ENCODE data around the gene IMMP2L.

Gene IMMP2L

DNA sequence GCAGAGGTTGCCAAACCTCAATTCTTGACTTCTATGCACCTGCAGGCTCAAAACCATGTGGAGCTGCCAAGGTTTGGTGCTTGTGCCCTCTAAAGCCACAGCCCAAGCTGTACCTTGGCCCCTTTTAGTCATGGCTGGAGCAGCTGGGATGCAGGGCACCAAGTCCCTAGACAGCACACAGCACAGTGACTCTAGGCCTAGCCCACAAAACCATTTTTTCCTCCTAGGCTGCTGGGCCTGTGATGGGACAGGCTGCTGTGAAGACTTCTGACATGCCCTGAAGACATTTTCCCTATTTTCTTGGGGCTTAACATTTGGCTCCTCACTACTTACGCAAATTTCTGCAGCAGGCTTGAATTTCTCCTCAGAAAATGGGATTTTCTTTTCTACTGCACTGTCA lies 499.1 kb downstream of the IMMP2L start:
- no peaks in the 10 kb centered on the region for H3K36me3 ChIP-seq (ENCODE audit: low read length)
- no peak overlapping the region for H3K27ac ChIP-seq (ENCODE audit: low read depth, low read length)
- no peaks in the 10 kb centered on the region for H3K27me3 ChIP-seq (ENCODE audit: low read length)
- H3K9me2 ChIP-seq (replicated peaks; ENCODE audit: insufficient read depth, low read length) = no peaks in the 10 kb centered on the region
- no peak overlapping the region for H3K4me2 ChIP-seq (ENCODE audit: low read depth, low read length, poor library complexity, severe bottlenecking)
- no peak overlapping the region for H2AFZ ChIP-seq (ENCODE audit: low read depth, low read length, severe bottlenecking)
- no peaks in the 10 kb centered on the region for H4K20me1 ChIP-seq (ENCODE audit: low read depth, low read length)
- peaks cover 26% of the 10 kb centered on the region; the same call in 1 of the 2 replicates for H3K9me3 ChIP-seq (ENCODE audit: insufficient read depth, low read length)
- no peak for TF ChIP-seq EZH2phosphoT487 (conservative IDR thresholded peaks at IDR 0.05; ENCODE audit: low read length)
- TF ChIP-seq, protein P1, sequence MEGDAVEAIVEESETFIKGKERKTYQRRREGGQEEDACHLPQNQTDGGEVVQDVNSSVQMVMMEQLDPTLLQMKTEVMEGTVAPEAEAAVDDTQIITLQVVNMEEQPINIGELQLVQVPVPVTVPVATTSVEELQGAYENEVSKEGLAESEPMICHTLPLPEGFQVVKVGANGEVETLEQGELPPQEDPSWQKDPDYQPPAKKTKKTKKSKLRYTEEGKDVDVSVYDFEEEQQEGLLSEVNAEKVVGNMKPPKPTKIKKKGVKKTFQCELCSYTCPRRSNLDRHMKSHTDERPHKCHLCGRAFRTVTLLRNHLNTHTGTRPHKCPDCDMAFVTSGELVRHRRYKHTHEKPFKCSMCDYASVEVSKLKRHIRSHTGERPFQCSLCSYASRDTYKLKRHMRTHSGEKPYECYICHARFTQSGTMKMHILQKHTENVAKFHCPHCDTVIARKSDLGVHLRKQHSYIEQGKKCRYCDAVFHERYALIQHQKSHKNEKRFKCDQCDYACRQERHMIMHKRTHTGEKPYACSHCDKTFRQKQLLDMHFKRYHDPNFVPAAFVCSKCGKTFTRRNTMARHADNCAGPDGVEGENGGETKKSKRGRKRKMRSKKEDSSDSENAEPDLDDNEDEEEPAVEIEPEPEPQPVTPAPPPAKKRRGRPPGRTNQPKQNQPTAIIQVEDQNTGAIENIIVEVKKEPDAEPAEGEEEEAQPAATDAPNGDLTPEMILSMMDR (IDR thresholded peaks at IDR 0.05; ENCODE audit: insufficient read depth, low read length, poor library complexity, severe bottlenecking) = no peak
- H3K79me2 ChIP-seq (ENCODE audit: insufficient read depth, low read length) = no peaks in the 10 kb centered on the region
- no peak overlapping the region for H3K9ac ChIP-seq (ENCODE audit: low read length)
- H3F3A ChIP-seq (ENCODE audit: insufficient read depth) = no peaks in the 10 kb centered on the region
- no peak overlapping the region for H3K4me3 ChIP-seq (ENCODE audit: insufficient read depth, low read length, poor library complexity, severe bottlenecking)

DNA sequence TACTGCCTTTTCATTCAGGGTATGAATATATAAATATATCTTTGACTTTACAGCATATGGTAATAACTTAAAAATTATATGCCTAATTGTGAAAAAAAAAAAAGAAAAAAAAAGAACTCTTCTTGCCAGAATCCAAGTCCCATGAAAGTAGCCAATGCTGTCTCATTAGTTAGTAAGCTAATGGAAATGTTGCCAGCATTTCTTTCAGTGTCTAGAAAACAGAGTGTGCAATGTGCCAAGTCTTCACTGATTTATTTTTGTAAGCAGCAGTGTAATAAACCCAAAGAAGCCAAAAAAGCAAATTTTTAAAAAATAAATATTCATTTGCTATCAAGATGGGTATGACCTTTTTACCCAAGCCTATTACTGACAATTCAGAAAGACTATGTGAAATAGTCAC lies 502.5 kb downstream of the IMMP2L start:
- no peaks in the 10 kb centered on the region for H3F3A ChIP-seq (ENCODE audit: insufficient read depth)
- H2AFZ ChIP-seq (ENCODE audit: low read depth, low read length, severe bottlenecking) = no peak overlapping the region
- no peaks in the 10 kb centered on the region for H3K36me3 ChIP-seq (ENCODE audit: low read length)
- H3K79me2 ChIP-seq (ENCODE audit: insufficient read depth, low read length) = no peaks in the 10 kb centered on the region
- H3K4me2 ChIP-seq (ENCODE audit: low read depth, low read length, poor library complexity, severe bottlenecking) = no peak overlapping the region
- no peaks in the 10 kb centered on the region for H3K9me2 ChIP-seq (replicated peaks; ENCODE audit: insufficient read depth, low read length)
- peaks cover 26% of the 10 kb centered on the region; the same call in 1 of the 2 replicates for H3K9me3 ChIP-seq (ENCODE audit: insufficient read depth, low read length)
- H4K20me1 ChIP-seq (ENCODE audit: low read depth, low read length) = no peaks in the 10 kb centered on the region
- H3K27ac ChIP-seq (ENCODE audit: low read depth, low read length) = no peak overlapping the region
- no peaks in the 10 kb centered on the region for H3K27me3 ChIP-seq (ENCODE audit: low read length)
- no peak overlapping the region for H3K9ac ChIP-seq (ENCODE audit: low read length)
- no peak for TF ChIP-seq EZH2phosphoT487 (conservative IDR thresholded peaks at IDR 0.05; ENCODE audit: low read length)
- TF ChIP-seq, protein P1 (IDR thresholded peaks at IDR 0.05; ENCODE audit: insufficient read depth, low read length, poor library complexity, severe bottlenecking) = no peak
- H3K4me3 ChIP-seq (ENCODE audit: insufficient read depth, low read length, poor library complexity, severe bottlenecking) = no peak overlapping the region

GRCh38 chr7:111057066-111057465 lies 505.2 kb downstream of the IMMP2L start:
- H3K9me2 ChIP-seq (replicated peaks; ENCODE audit: insufficient read depth, low read length) = no peaks in the 10 kb centered on the region
- no peak overlapping the region for H3K27ac ChIP-seq (ENCODE audit: low read depth, low read length)
- no peak overlapping the region for H3K4me3 ChIP-seq (ENCODE audit: insufficient read depth, low read length, poor library complexity, severe bottlenecking)
- no peaks in the 10 kb centered on the region for H3F3A ChIP-seq (ENCODE audit: insufficient read depth)
- no peak overlapping the region for H3K4me2 ChIP-seq (ENCODE audit: low read depth, low read length, poor library complexity, severe bottlenecking)
- TF ChIP-seq, protein P1 (IDR thresholded peaks at IDR 0.05; ENCODE audit: insufficient read depth, low read length, poor library complexity, severe bottlenecking) = no peak
- TF ChIP-seq EZH2phosphoT487 (conservative IDR thresholded peaks at IDR 0.05; ENCODE audit: low read length) = no peak
- H3K79me2 ChIP-seq (ENCODE audit: insufficient read depth, low read length) = no peaks in the 10 kb centered on the region
- no peaks in the 10 kb centered on the region for H3K36me3 ChIP-seq (ENCODE audit: low read length)
- H4K20me1 ChIP-seq (ENCODE audit: low read depth, low read length) = no peaks in the 10 kb centered on the region
- no peak overlapping the region for H2AFZ ChIP-seq (ENCODE audit: low read depth, low read length, severe bottlenecking)
- H3K27me3 ChIP-seq (ENCODE audit: low read length) = no peaks in the 10 kb centered on the region
- no peak overlapping the region for H3K9ac ChIP-seq (ENCODE audit: low read length)
- H3K9me3 ChIP-seq (ENCODE audit: insufficient read depth, low read length) = peaks cover 7% of the 10 kb centered on the region; the same call in 1 of the 2 replicates

Data from SU-DHL-6 (cell line).